NCI-H345 treated with DMSO at 0.1 percent for 48 hours (cell line): Measurements from ENCODE around the gene FAM90A26.
"Not testable (repeated sequence)": the region's sequence is repeated elsewhere in the genome, so short reads cannot be mapped to it uniquely, and the experiment has no call there.

ENCODE experiments used
- DNase-seq: peaks from one replicate; lab custom pipeline; 2025; ENCODE audit not compliant: unreplicated experiment; lab: John Stamatoyannopoulos, UW

FAM90A26 gene, protein sequence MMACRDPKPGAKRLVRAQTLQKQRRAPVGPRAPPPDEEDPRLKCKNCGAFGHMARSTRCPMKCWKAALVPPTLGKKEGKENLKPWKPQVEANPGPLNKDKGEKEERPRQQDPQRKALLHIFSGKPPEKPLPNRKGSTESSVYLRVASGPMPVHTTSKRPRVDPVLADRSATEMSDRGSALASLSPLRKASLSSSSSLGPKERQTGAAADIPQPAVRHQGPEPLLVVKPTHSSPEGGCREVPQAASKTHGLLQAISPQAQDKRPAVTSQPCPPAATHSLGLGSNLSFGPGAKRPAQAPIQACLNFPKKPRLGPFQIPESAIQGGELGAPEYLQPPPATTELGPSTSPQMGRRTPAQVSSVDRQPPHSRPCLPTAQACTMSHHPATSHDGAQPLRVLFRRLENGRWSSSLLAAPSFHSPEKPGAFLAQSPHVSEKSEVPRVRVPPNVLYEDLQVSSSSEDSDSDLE

GRCh38 chr4:9169791-9170459, at the start of gene FAM90A26:
Gene FAM90A26 (plus strand): TSS chr4:9170409. CDS start chr4:9173173, 2,764 bp downstream.
- DNase-seq: not testable (repeated sequence)

GRCh38 chr4:9122711-9123110, 47.5 kb upstream of the FAM90A26 start:
- DNase-seq: not testable (repeated sequence)

GRCh38 chr4:9123572-9124007, 46.6 kb upstream of the FAM90A26 start:
- not testable (repeated sequence) for DNase-seq

GRCh38 chr4:9125601-9126161, 44.5 kb upstream of the FAM90A26 start:
- not testable (repeated sequence) for DNase-seq

DNA sequence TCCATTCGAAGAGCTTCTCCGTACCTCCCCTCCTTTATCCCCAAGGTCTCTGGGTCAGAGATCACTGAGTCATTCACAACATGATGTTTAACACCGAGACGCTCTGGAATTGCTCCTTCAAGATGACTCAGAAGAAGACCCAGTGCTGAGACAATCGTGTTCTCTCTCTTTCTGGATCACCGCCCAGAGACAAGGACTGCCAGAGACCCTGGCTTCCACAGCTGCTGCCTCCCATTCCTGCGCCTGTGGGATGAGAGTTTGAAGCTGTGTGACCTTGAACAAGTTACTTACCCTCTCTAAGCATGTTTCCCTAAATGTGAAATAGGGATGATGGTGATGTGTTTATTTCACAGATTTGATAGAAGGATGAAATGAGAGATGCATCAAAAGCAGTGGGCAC, 38.8 kb upstream of the FAM90A26 start:
- not testable (repeated sequence) for DNase-seq

- DNase-seq: not testable (repeated sequence)
Observed at GRCh38 chr4:9132849-9133248, 37.4 kb upstream of the FAM90A26 start.

GRCh38 chr4:9134011-9134410, 36.2 kb upstream of the FAM90A26 start:
- not testable (repeated sequence) for DNase-seq

DNA sequence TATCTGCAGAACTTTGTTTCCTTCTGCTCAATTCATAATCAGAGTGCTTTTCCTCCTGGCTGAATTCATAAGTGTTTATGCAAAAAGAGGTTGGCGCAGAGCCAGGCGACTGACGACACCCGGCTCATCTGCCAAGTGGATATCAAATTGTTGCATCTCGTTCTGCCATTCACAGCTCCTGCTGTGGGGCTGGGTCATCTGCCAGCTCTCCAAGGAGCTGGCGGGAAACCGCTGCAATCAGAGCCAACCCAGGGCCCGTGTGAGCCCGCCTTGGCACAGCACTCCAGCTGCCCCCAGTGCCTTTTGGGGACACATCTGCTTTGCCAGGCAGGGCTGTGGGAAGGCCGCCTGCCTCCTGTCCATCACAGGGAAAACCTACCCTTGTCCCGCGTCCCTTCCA, 35.7 kb upstream of the FAM90A26 start:
- DNase-seq: not testable (repeated sequence)

- DNase-seq: not testable (repeated sequence)
Observed at GRCh38 chr4:9141050-9141449, 29.2 kb upstream of the FAM90A26 start.

- not testable (repeated sequence) for DNase-seq
Observed at GRCh38 chr4:9142786-9143185, 27.4 kb upstream of the FAM90A26 start.

DNA sequence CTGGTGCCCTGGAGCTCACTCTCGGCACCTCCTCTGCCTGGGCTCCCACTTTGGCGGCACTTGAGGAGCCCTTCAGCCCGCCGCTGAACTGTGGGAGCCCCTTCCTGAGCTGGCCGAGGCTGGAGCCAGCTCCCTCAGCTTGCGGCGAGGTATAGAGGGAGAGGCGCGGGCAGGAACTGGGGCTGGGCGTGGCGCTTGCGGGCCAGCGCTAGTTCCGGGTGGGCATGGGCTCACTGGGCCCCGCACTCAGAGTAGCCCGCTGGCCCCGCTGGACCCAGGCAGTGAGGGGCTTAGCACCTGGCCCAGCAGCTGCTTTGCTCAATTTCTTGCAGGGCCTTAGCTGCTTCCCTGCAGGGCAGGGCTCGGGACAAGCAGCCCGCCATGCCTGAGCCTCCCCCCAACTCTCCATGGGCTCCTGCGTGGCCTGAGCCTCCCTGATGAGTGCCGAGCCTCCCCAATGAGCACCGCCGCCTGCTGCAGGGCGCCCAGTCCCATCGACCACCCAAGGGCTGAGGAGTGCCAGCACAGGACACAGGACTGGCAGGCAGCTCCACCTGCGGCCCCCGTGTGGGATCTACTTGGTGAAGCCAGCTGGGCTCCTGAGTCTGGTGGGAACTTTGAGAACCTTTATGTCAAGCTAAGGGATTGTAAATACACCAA, 26.7 kb upstream of the FAM90A26 start:
- DNase-seq: no peak

DNA sequence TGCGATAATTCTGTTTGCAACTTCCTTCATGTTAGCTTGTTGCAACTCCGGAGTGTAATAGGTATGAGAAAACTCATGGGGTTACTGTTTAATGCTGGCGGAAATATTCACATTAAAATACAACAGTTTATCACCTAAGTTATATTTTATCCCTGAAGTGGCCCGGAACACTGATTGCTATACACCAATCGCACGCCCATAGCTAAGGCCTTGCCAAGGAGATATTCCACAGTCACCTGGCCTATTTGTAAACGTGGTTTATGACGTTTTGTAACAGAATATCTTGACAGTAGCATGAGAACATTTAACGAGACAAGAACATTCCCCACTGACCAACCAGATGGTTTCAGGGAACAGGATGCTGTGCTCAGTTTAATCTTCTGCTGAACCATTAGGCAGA, 23.2 kb upstream of the FAM90A26 start:
- DNase-seq: no peak

- DNase-seq: not testable (repeated sequence)
Observed at GRCh38 chr4:9147368-9147767, 22.8 kb upstream of the FAM90A26 start.

DNA sequence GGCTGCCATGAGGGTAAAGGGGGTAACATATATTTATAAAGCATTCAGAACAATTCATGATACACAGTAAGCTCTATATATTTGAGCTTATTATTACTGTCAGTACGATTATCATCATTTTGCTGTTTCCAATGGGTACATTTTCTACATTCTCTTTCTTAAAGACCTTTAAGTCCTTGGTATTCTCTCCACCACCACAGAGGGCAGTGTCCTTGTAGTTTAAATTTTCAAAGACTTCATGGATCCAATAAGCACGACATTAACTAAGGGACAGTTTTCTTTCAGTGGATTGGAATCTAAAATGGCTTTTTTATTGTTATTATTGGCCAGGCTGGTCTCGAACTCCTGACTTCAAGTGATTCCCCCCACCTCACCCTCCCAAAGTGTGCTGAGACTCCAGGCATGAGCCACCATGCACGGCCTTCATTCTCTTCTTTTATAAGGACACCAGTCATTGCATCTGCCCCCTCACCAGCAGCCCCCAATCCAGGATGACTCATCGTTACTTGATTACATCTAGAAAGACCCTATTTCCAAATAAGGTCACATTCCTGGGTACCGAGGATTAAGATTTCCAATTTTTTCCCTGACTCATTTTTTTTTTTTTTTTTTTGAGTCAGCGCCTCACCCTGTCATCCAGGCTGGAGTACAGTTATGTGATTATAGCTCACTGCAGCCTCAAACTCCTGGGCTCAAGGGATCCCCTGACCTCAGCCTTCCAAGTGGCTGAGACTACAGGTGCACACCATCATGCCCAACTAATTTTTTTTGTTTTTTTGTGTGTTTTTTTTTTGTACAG, 21.4 kb upstream of the FAM90A26 start:
- DNase-seq: not testable (repeated sequence)

DNA sequence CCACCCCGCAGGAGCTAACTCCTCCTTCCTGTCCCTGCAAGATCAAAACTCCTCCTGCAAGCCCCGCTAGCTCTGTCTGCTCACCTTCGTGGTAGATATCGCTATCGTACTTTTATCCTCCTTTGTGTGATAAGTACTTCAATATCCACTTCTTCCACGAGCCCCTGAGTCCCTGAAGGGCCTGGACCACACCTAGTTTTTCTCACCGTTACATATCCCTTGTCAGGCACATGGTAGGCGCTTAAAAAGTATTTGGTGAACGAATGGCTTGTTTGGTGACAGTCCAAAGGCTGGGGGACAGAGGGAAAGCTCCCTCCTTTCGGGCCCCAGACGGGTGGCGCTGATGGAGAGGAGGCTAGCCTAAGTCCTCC, 18.4 kb upstream of the FAM90A26 start:
- DNase-seq: not testable (repeated sequence)

- DNase-seq: not testable (repeated sequence)
Observed at GRCh38 chr4:9152180-9153007, 17.8 kb upstream of the FAM90A26 start.

GRCh38 chr4:9153008-9153570, 17.1 kb upstream of the FAM90A26 start:
- DNase-seq: not testable (repeated sequence)

DNA sequence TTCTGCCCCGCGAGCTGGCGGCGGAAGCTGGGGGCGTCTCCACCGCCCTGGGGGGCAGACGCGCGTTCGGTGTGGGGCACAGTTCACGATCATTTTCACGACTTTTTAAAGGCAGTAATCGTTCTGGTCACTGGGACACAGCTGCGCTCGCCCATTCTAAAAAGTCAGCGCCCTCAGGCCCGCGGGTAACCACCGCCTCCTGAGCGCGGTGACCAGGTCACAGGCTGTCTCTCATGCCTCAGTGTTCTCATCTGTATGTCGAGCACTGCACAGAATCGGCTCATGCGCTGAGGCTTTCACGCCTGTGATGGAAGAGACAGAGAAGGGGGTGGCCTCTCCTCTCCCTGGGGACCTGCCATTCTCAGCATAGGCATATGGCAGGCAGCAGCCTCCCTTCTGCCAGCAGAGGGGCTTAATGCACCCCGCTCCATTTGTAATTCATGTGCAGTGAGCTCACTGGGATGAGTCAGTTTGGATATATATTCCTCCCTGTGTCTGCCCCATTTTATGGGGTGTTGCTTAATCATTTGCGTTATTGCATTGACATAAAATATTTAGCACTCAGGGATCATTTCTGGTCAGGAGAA, 16.5 kb upstream of the FAM90A26 start:
- not testable (repeated sequence) for DNase-seq
